PC-3 (cell line): ENCODE data around the gene BCAN. TPM values are rescaled to one million over a fixed set of nuclear protein-coding genes. Genes with fewer than 3 reads are reported as not detected.
A peak's percentile ranks its signal among the peaks of the same experiment; 100 is the strongest.

Source experiments
- ATAC-seq: fragments of 200-7000 bp; cut with Tn5 transposase; 2 replicates; pipeline ENCODE4 v1.9.1; 2020; ENCODE audit warnings: mild to moderate bottlenecking, moderate library complexity
- BruUV-seq: library from RNA; stranded (reverse); fragments of 400-500 nt; replicated peaks from 2 replicates; lab custom pipeline; 2021; lab: Mats Ljungman, UMichigan
- CTCF ChIA-PET: fragments of 300-600 bp; sonication (Branson Sonifier 250); formaldehyde crosslinking; loops from one replicate; lab custom pipeline; 2022; ENCODE audit warnings: antibody characterized with exemption; lab: Charles Lee
- POLR2A ChIA-PET: fragments of 300-600 bp; sonication (Branson Sonifier 250); formaldehyde crosslinking; loops from one replicate; lab custom pipeline; 2022; ENCODE audit warnings: antibody characterized with exemption; ENCODE audit not compliant: unreplicated experiment; lab: Charles Lee
- DNase-seq: peaks from one replicate; pipeline ENCODE4 v3.0.0-alpha.2; 2015
- H2AFZ ChIP-seq: fragments of 300-600 bp; sonication (generic); 2 replicates; pipeline ENCODE4 v1.6.0; 2016; ENCODE audit warnings: antibody characterized with exemption, low read length
- H3F3A ChIP-seq: fragments of 300-600 bp; sonication (generic); one replicate; pipeline ENCODE4 v1.6.0; 2017; ENCODE audit warnings: antibody characterized with exemption, low read length, control low read depth, mild to moderate bottlenecking; ENCODE audit not compliant: unreplicated experiment
- H3K27ac ChIP-seq: fragments of 300-600 bp; sonication (generic); 2 replicates; pipeline ENCODE4 v1.5.1; 2016; ENCODE audit warnings: mild to moderate bottlenecking, low read length
- H3K27me3 ChIP-seq: fragments of 300-600 bp; sonication (generic); 2 replicates; pipeline ENCODE4 v1.6.1; 2016; ENCODE audit warnings: low read length, mixed read lengths
- H3K36me3 ChIP-seq: fragments of 300-600 bp; sonication (generic); 2 replicates; pipeline ENCODE4 v1.6.1; 2016; ENCODE audit warnings: low read depth, mixed run types, low read length, mixed read lengths
- H3K4me1 ChIP-seq: fragments of 300-600 bp; sonication (generic); 2 replicates; pipeline ENCODE4 v1.5.1; 2016; ENCODE audit warnings: low read length; ENCODE audit not compliant: insufficient read depth
- H3K4me2 ChIP-seq: fragments of 300-600 bp; sonication (generic); 2 replicates; pipeline ENCODE4 v1.6.0; 2016; ENCODE audit warnings: low read length
- H3K4me3 ChIP-seq: fragments of 300-600 bp; sonication (generic); 2 replicates; pipeline ENCODE4 v1.5.1; 2016; ENCODE audit warnings: mild to moderate bottlenecking, low read length, mixed read lengths
- H3K79me2 ChIP-seq: fragments of 300-600 bp; sonication (generic); 2 replicates; pipeline ENCODE4 v1.6.1; 2017; ENCODE audit warnings: low read length, mixed read lengths
- H3K9ac ChIP-seq: fragments of 300-600 bp; sonication (generic); 2 replicates; pipeline ENCODE4 v1.6.0; 2016; ENCODE audit warnings: mild to moderate bottlenecking, low read length
- H3K9me2 ChIP-seq: fragments of 300-600 bp; sonication (generic); replicated peaks from 2 replicates; pipeline ENCODE4 v1.6.1; 2016; ENCODE audit warnings: mixed run types, low read length, mixed read lengths
- H3K9me3 ChIP-seq: fragments of 300-600 bp; sonication (generic); 2 replicates; pipeline ENCODE4 v1.6.1; 2016; ENCODE audit warnings: low read length, mixed read lengths
- H4K20me1 ChIP-seq: fragments of 300-600 bp; sonication (generic); 2 replicates; pipeline ENCODE4 v1.6.1; 2016; ENCODE audit warnings: low read length, mixed read lengths
- CTCF ChIP-seq: fragments of 300-600 bp; sonication (generic); conservative IDR thresholded peaks from 2 replicates; pipeline ENCODE4 v1.5.1; 2017; ENCODE audit warnings: antibody characterized with exemption, low read depth, mild to moderate bottlenecking, low read length
- EZH2 ChIP-seq: fragments of 300-600 bp; sonication (generic); IDR thresholded peaks from one replicate; pipeline ENCODE4 v1.6.1; 2017; ENCODE audit warnings: antibody characterized with exemption, mild to moderate bottlenecking, low read length; ENCODE audit not compliant: unreplicated experiment
- EZH2phosphoT487 ChIP-seq: fragments of 300-600 bp; sonication (generic); IDR thresholded peaks from 2 replicates; pipeline ENCODE4 v1.6.1; 2018; ENCODE audit warnings: mild to moderate bottlenecking, antibody characterized with exemption, low read length, borderline replicate concordance
- intact Hi-C: fragments of 100-400 bp; cut with micrococcal nuclease; formaldehyde crosslinking; loops from 2 replicates; pipeline ENCODE4 v1.9.0; 2023
- total RNA-seq: library from RNA; depleted of rRNA; stranded (reverse); fragments of >200 nt; gene quantifications from 2 replicates; pipeline ENCODE4 v1.2.3, GENCODE V29; 2014

The BCAN gene
- total RNA-seq, 1 experiment from 2014 or later = not detected

- no peaks in the 10 kb centered on the region; the same call in 1 of the 2 replicates for H3K36me3 ChIP-seq
- peak overlapping the region; percentile 83 for H2AFZ ChIP-seq
- no peaks in the 10 kb centered on the region for H3K9me2 ChIP-seq
Observed at GRCh38 chr1:156704930-156705320, 63.0 kb downstream of the BCAN start.

GRCh38 chr1:156705321-156705917, 63.5 kb downstream of the BCAN start, which contains the start of gene CRABP2:
TSS of gene CRABP2 (minus strand) at chr1:156705583. CDS start at chr1:156705446, 137 bp downstream.
- ChIA-PET POLR2A (interaction anchor here (0.7 to 1.0 kb wide), 2 partner anchors 14 to 44 kb away, joined by 4 read pairs; no protein-coding TSS in a partner anchor), CTCF (interaction anchor here (0.5 to 3.7 kb wide), 6 partner anchors 14 to 180 kb away, joined by 3 to 84 read pairs (median 5); no protein-coding TSS in a partner anchor)
- ATAC-seq = peak; percentile 14
- Histone ChIP-seq H4K20me1 (no peaks in the 10 kb centered on the region), H3K9me2 (no peaks in the 10 kb centered on the region), H3K27me3 (no peaks in the 10 kb centered on the region), H3K4me3 (peak within 1 kb of the TSS; percentile 71), H3K4me1 (peaks cover 55% of the 10 kb centered on the region), H3K9me3 (no peaks in the 10 kb centered on the region), H3K79me2 (peaks cover 17% of the 10 kb centered on the region), H3F3A (no peaks in the 10 kb centered on the region), H3K27ac (peak within 1 kb of the TSS; percentile 48), H3K36me3 (no peaks in the 10 kb centered on the region; the same call in 1 of the 2 replicates), H3K9ac (peak within 1 kb of the TSS; percentile 63), H2AFZ (peak within 1 kb of the TSS; percentile 83), H3K4me2 (peak within 1 kb of the TSS; percentile 98)
- TF ChIP-seq EZH2 (no peak), EZH2phosphoT487 (no peak), CTCF (no peak)
- no TSS peak for BruUV-seq
- intact Hi-C loops = loop anchor here (1.0 kb wide), 1 partner anchor 16 kb away; no protein-coding TSS in a partner anchor
- peak; percentile 53 for DNase-seq

More at GRCh38 chr1:156704930-156705320, 63.0 kb downstream of the BCAN start:
- Histone ChIP-seq H3K27ac (peak overlapping the region; percentile 48), H3K79me2 (peaks cover 17% of the 10 kb centered on the region), H3K9ac (peak overlapping the region; percentile 63), H3K27me3 (no peaks in the 10 kb centered on the region), H3K4me1 (peaks cover 50% of the 10 kb centered on the region), H3F3A (no peaks in the 10 kb centered on the region), H3K4me3 (peak overlapping the region; percentile 71), H4K20me1 (no peaks in the 10 kb centered on the region), H3K4me2 (peak overlapping the region; percentile 98), H3K9me3 (no peaks in the 10 kb centered on the region)
- BruUV-seq = TSS peak; percentile 57
- intact Hi-C loops = loop anchor here (1.0 kb wide), 1 partner anchor 16 kb away; no protein-coding TSS in a partner anchor
- no peak for TF ChIP-seq EZH2
- TF ChIP-seq EZH2phosphoT487 = no peak
- no peak for TF ChIP-seq CTCF
- ChIA-PET POLR2A (interaction anchor here (0.6 to 0.7 kb wide), 2 partner anchors 28 to 43 kb away, joined by 3 to 4 read pairs; no protein-coding TSS in a partner anchor), CTCF (interaction anchor here (0.7 to 3.7 kb wide), 2 partner anchors 15 to 111 kb away, joined by 3 to 84 read pairs; no protein-coding TSS in a partner anchor)
- peak; percentile 93 for DNase-seq
- ATAC-seq = peak; percentile 42
